Measurements from ENCODE around the gene TSBP1. TPM values are rescaled to one million over a fixed set of nuclear protein-coding genes. Genes with fewer than 3 reads are reported as not detected.

The TSBP1 gene
- total and polyA plus RNA-seq, 2 of the 8 experiments (the other 6 are each of a cell fraction or from before 2014, with no cell fraction given): not detected

- TF ChIP-seq CHD7 (IDR thresholded peaks at IDR 0.05; ENCODE audit: insufficient replicate concordance, low read length): no peak
- no peak for TF ChIP-seq SP1 (IDR thresholded peaks at IDR 0.05; ENCODE audit: low read depth, low read length)
Observed at GRCh38 chr6:32290886-32291450, 80.7 kb downstream of the TSBP1 start (continued).
